Measurements from ENCODE around the gene LTBP1. TPM values are rescaled to one million over a fixed set of nuclear protein-coding genes. Genes with fewer than 3 reads are reported as not detected.

The LTBP1 gene
- total RNA-seq, 1 donor from 2014 or later, result 90.4 TPM

- no peak for ATAC-seq
- DNase-seq (ENCODE audit: missing footprints), result no peak
- intact Hi-C loops (cut with DNase I), result no loop called here
Observed at GRCh38 chr2:32925976-32926707, 20.6 kb upstream of the LTBP1 start.

DNA sequence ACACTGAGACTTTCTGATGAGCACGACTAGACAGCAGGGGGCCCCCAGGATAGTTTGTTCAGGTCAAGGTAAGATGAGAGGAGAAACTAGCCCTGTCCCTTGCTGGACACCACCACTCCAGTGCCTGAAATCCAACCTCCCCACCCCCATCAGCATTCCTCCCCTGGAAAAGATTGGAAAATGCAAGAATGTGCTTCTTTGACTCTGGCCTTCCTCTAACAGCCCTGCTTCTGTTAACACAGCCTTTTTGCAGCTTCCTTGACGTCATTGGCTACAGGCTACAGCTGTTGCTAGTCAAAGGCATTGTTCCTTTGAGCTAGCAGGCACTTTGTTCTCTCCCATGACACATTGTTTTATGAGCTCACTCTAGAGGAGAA lies 20.1 kb upstream of the LTBP1 start:
- ATAC-seq (peak; percentile 38), DNase-seq (ENCODE audit: missing footprints) (no peak)
- intact Hi-C loops (cut with DNase I), result no loop called here

- DNase-seq (ENCODE audit: missing footprints) (no peak), ATAC-seq (no peak)
- intact Hi-C loops (cut with DNase I), result no loop called here
Observed at GRCh38 chr2:32930436-32930835, 16.3 kb upstream of the LTBP1 start.

DNA sequence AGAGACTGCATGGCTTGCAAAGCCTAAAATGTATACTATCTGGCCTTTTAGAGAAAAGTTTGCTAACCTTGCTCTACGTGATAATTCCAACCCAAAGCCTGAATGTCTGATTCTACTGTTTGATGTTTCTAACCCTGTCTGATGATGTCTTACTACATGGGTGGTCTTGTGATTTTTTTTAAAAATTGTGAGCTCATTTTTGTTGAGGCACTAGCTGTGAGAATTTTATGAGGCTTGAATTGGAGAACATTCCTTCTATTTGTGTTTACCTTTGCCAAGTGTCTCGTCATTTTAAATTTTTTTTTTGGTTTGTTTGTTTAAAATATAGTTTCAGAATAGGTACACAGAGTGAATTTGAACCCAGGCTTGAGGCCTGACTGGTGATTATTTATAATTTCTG lies 15.2 kb upstream of the LTBP1 start:
- intact Hi-C loops (cut with DNase I), result no loop called here
- DNase-seq (ENCODE audit: missing footprints) (no peak), ATAC-seq (no peak)

- intact Hi-C loops (cut with DNase I), result no loop called here
- ATAC-seq (no peak), DNase-seq (ENCODE audit: missing footprints) (no peak)
Observed at GRCh38 chr2:32931945-32932709, 14.6 kb upstream of the LTBP1 start.

GRCh38 chr2:32932825-32933755 lies 13.7 kb upstream of the LTBP1 start:
- intact Hi-C loops (cut with DNase I), result no loop called here
- no peak for DNase-seq (ENCODE audit: missing footprints)
- ATAC-seq, result no peak

DNA sequence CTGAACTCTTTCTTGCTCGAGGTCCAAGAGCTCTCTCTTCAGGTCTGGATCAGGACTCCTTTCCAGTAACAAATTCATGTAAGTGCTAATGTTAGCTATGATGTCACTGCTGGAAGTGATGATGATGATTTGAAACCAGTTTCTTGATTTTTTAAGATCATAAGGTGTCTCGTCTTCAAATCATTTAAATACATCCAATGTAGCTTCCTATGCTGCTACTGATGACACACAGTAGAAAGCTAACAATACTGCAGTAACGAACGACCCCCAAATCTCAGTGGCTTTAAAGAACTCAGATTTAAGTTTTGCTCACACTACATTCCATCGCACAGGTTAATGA lies 13.0 kb upstream of the LTBP1 start:
- ATAC-seq, result no peak
- DNase-seq (ENCODE audit: missing footprints), result no peak

GRCh38 chr2:32937602-32938448 lies 8.9 kb upstream of the LTBP1 start:
- intact Hi-C loops (cut with DNase I), result no loop called here
- ATAC-seq, result no peak
- DNase-seq (ENCODE audit: missing footprints), result no peak

More for the DNA sequence above, 13.0 kb upstream of the LTBP1 start:
- intact Hi-C loops (cut with DNase I), result no loop called here

DNA sequence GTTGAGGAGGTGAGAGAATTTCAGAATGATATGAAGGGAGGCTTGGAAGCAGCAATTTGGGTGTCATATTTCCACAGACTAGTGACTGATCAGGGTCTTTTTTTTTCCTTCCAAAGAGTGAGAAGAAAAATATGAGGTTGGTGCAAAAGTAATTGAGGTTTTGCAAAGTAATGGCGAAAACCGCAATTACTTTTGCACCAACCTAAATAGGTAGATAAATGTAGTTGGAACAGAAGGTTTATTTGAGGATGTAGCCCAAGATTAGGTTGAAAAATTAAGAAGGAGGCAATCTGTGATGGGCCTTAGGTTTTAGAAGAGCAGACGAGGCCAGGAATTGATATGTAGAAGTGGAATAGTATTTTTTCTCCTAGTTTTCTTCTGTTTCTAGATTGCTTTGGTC lies 7.8 kb upstream of the LTBP1 start:
- no peak for DNase-seq (ENCODE audit: missing footprints)
- no peak for ATAC-seq
- intact Hi-C loops (cut with DNase I), result no loop called here

- DNase-seq (ENCODE audit: missing footprints) (no peak), ATAC-seq (no peak)
- intact Hi-C loops (cut with DNase I), result loop anchor here (10.0 kb wide), 4 partner anchors 274 to 424 kb away; partner anchors contain the start of gene TTC27
Observed at GRCh38 chr2:32940316-32940997, 6.3 kb upstream of the LTBP1 start.

- intact Hi-C loops (cut with DNase I), result loop anchor here (10.0 kb wide), 4 partner anchors 273 to 423 kb away; partner anchors contain the start of gene TTC27
Observed at GRCh38 chr2:32941944-32942690, 4.6 kb upstream of the LTBP1 start.

DNA sequence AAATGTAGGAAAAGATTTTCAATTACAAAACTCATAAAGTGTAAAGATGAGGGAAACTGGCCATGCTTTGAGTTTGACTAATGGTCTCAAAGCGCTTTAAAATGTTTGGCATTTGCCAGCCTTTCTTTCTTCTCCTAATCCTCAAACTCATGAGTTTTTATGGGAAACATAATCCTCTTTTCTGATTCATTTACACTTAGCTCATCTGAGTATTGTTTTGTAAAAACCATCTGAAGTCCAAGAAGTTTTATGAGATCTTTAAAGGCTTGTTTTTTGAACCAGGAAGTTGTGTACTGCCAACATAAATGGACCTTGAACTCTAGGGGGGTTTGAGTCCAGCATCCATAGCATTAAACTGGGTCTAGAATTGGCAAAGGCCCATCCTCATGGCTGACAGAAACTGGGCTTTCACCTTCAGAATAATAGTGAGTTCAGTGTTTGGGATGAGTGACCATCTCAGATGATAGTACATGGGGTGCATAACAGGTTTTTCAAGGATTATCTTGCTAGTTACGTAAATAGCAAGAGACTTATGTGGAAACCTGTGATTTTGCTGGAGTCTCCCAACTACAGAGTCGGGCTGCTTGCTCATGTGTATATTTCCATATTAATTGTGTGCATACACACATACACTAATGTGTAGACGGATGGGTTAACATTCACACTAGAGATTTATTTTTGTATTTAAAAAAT lies 3.8 kb upstream of the LTBP1 start:
- DNase-seq (ENCODE audit: missing footprints) (no peak), ATAC-seq (no peak)
- intact Hi-C loops (cut with DNase I), result loop anchor here (10.0 kb wide), 4 partner anchors 272 to 422 kb away; partner anchors contain the start of gene TTC27

More at GRCh38 chr2:32941944-32942690, 4.6 kb upstream of the LTBP1 start:
- no peak for ATAC-seq
- no peak for DNase-seq (ENCODE audit: missing footprints)

DNA sequence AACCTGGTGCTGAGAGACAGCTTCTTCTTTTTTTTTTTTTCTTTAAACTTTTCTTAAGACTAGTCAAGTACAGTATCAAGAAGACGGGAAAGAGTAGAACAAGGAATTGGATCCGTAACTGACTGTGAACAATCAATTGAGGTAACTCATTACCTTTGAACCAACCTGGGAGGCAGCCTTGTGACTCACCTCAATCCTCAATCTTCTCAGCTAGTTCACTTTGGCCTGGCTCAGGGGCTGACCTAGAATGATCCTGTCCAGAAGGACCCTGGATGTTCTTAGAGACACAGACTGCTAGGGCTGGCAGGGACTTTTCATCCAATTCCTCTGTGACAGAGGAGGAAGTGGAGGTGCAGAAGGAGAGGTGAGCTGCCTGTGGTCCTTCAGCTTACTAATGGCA lies 1.5 kb upstream of the LTBP1 start:
- DNase-seq (ENCODE audit: missing footprints) (no peak), ATAC-seq (no peak)
- intact Hi-C loops (cut with DNase I), result loop anchor here (10.0 kb wide), 4 partner anchors 270 to 420 kb away; partner anchors contain the start of gene TTC27

DNA sequence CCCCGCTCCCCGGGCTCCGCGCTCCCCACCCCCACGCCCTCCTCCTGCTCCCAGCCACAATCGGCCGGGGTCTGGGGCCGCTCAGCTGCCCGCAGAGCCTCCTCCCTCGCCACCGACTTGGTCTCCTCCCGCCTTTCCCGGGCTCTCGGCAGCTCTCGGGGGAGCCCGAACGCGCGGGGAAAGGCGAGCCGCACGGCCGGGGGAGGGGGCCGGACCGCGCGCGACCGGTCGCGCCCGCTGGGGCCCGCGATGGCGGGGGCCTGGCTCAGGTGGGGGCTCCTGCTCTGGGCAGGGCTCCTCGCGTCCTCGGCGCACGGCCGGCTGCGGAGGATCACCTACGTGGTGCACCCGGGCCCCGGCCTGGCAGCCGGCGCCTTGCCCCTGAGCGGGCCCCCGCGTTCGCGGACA lies 327 bp downstream of the LTBP1 start:
- ATAC-seq (peak; percentile 28), DNase-seq (ENCODE audit: missing footprints) (no peak)
- intact Hi-C loops (cut with DNase I), result loop anchor here (2.0 to 10.0 kb wide), 6 partner anchors 78 to 418 kb away; partner anchors contain the start of gene TTC27

- DNase-seq (ENCODE audit: missing footprints), result no peak
- ATAC-seq, result peak; percentile 35
- intact Hi-C loops (cut with DNase I), result loop anchor here (2.0 to 10.0 kb wide), 6 partner anchors 77 to 417 kb away; partner anchors contain the start of gene TTC27
Observed at GRCh38 chr2:32947484-32948143, 861 bp downstream of the LTBP1 start.

GRCh38 chr2:32948266-32948665 lies 1.5 kb downstream of the LTBP1 start:
- no peak for DNase-seq (ENCODE audit: missing footprints)
- intact Hi-C loops (cut with DNase I), result loop anchor here (10.0 kb wide), 4 partner anchors 267 to 417 kb away; partner anchors contain the start of gene TTC27
- no peak for ATAC-seq
